Stimulated activated CD4-positive, alpha-beta T cell treated with anti-CD3 and anti-CD28 coated beads, Interleukin-12 subunit alpha, Interleukin-12 subunit beta, amount 100 ng/mL, for 4 hours (primary cell): ENCODE measurements around the gene NDUFA13.
A peak's percentile ranks its signal among the peaks of the same experiment; 100 is the strongest.

Source experiments
- DNase-seq: peaks from one replicate; pipeline ENCODE4 v3.0.0-alpha.2; 2020

The NDUFA13 gene

GRCh38 chr19:19549804-19550464 is 33.9 kb downstream of the NDUFA13 start:
- no peak for DNase-seq

- DNase-seq: no peak
Observed at GRCh38 chr19:19550485-19550929, 34.5 kb downstream of the NDUFA13 start.

GRCh38 chr19:19550972-19551852 is 35.2 kb downstream of the NDUFA13 start:
- no peak for DNase-seq

- no peak for DNase-seq
Observed at GRCh38 chr19:19551853-19552192, 35.8 kb downstream of the NDUFA13 start.

GRCh38 chr19:19552798-19553197 is 36.8 kb downstream of the NDUFA13 start:
- no peak for DNase-seq

GRCh38 chr19:19553670-19554069 is 37.6 kb downstream of the NDUFA13 start:
- DNase-seq: no peak

GRCh38 chr19:19554074-19555023 is 38.3 kb downstream of the NDUFA13 start:
- DNase-seq: peak; percentile 66

GRCh38 chr19:19558055-19558454 is 42.0 kb downstream of the NDUFA13 start:
- no peak for DNase-seq

- DNase-seq: no peak
Observed at GRCh38 chr19:19558636-19559035, 42.6 kb downstream of the NDUFA13 start.

- DNase-seq: no peak
Observed at GRCh38 chr19:19559931-19560330, 43.9 kb downstream of the NDUFA13 start.

GRCh38 chr19:19561946-19562664 is 46.1 kb downstream of the NDUFA13 start:
- no peak for DNase-seq

- no peak for DNase-seq
Observed at GRCh38 chr19:19562665-19563347, 46.8 kb downstream of the NDUFA13 start.

GRCh38 chr19:19563348-19563848 is 47.4 kb downstream of the NDUFA13 start:
- no peak for DNase-seq

GRCh38 chr19:19566306-19566705 is 50.3 kb downstream of the NDUFA13 start:
- DNase-seq: no peak

- DNase-seq: no peak
Observed at GRCh38 chr19:19567391-19567790, 51.4 kb downstream of the NDUFA13 start.

GRCh38 chr19:19568802-19569756 is 53.1 kb downstream of the NDUFA13 start:
- DNase-seq: no peak

- DNase-seq: no peak
Observed at GRCh38 chr19:19570571-19570970, 54.5 kb downstream of the NDUFA13 start.

- no peak for DNase-seq
Observed at GRCh38 chr19:19571071-19571786, 55.2 kb downstream of the NDUFA13 start.

GRCh38 chr19:19575411-19575810 is 59.4 kb downstream of the NDUFA13 start:
- DNase-seq: no peak
